Mesendoderm (in vitro differentiated cells): ENCODE measurements around the gene PLAGL2.
A peak's percentile ranks its signal among the peaks of the same experiment; 100 is the strongest.

Experiments used
- DNase-seq: peaks from one replicate; pipeline ENCODE4 v3.0.0; 2013
- H2AK5ac ChIP-seq: 2 replicates; pipeline ENCODE4 v1.6.1; 2013; ENCODE audit warnings: low read length, inconsistent platforms
- H2BK120ac ChIP-seq: 2 replicates; pipeline ENCODE4 v1.6.1; 2013; ENCODE audit warnings: low read depth, mild to moderate bottlenecking, low read length, moderate library complexity, mixed read lengths
- H2BK15ac ChIP-seq: replicated peaks from 2 replicates; pipeline ENCODE4 v1.6.1; 2013; ENCODE audit warnings: low read depth, mild to moderate bottlenecking, moderate library complexity
- H2BK5ac ChIP-seq: 2 replicates; pipeline ENCODE4 v1.6.1; 2013; ENCODE audit warnings: low read length, inconsistent platforms
- H3K18ac ChIP-seq: 2 replicates; pipeline ENCODE4 v1.6.1; 2013; ENCODE audit warnings: mild to moderate bottlenecking, low read length, mixed read lengths
- H3K23ac ChIP-seq: one replicate; pipeline ENCODE4 v1.6.1; 2013; ENCODE audit warnings: low read length
- H3K27ac ChIP-seq: 2 replicates; pipeline ENCODE4 v1.5.1; 2013; ENCODE audit warnings: low read depth, mild to moderate bottlenecking, inconsistent platforms, low read length, moderate library complexity
- H3K27me3 ChIP-seq: 2 replicates; pipeline ENCODE4 v1.6.1; 2013; ENCODE audit warnings: low read length, control low read depth, mild to moderate bottlenecking, inconsistent platforms; ENCODE audit not compliant: insufficient read depth, poor library complexity
- H3K36me3 ChIP-seq: 2 replicates; pipeline ENCODE4 v1.6.1; 2013; ENCODE audit warnings: low read length, inconsistent platforms; ENCODE audit not compliant: control insufficient read depth, insufficient read depth
- H3K4ac ChIP-seq: one replicate; pipeline ENCODE4 v1.6.1; 2013; ENCODE audit warnings: low read depth, mild to moderate bottlenecking, low read length, moderate library complexity
- H3K4me1 ChIP-seq: 2 replicates; pipeline ENCODE4 v1.6.1; 2013; ENCODE audit warnings: low read depth, low read length, inconsistent platforms; ENCODE audit not compliant: control insufficient read depth
- H3K4me2 ChIP-seq: 2 replicates; pipeline ENCODE4 v1.6.1; 2013; ENCODE audit warnings: low read length
- H3K4me3 ChIP-seq: 2 replicates; pipeline ENCODE4 v1.5.1; 2013; ENCODE audit warnings: mild to moderate bottlenecking, low read length
- H3K56ac ChIP-seq: one replicate; pipeline ENCODE4 v1.6.1; 2013; ENCODE audit warnings: low read length
- H3K79me1 ChIP-seq: 2 replicates; pipeline ENCODE4 v1.6.1; 2013; ENCODE audit warnings: low read length, inconsistent platforms
- H3K79me2 ChIP-seq: 2 replicates; pipeline ENCODE4 v1.6.1; 2013; ENCODE audit warnings: mild to moderate bottlenecking, low read length; ENCODE audit not compliant: control insufficient read depth, insufficient read depth
- H3K9ac ChIP-seq: 2 replicates; pipeline ENCODE4 v1.6.1; 2013; ENCODE audit warnings: low read length, inconsistent platforms
- H4K5ac ChIP-seq: one replicate; pipeline ENCODE4 v1.6.1; 2013; ENCODE audit warnings: low read length
- H4K8ac ChIP-seq: one replicate; pipeline ENCODE4 v1.6.1; 2013; ENCODE audit warnings: low read depth, mild to moderate bottlenecking, control low read depth, low read length, moderate library complexity
- WGBS: extraction: QIAGEN DNeasy Blood & Tissue Kit; methylation state at CpG from one replicate; pipeline ENCODE4 v1.1.7; 2013; ENCODE audit warnings: low lambda C conversion rate, missing lambda C conversion rate; ENCODE audit not compliant: insufficient coverage; ENCODE audit errors: extremely low coverage; 5-methylcytosine and 5-hydroxymethylcytosine counted together

PLAGL2 gene

DNA sequence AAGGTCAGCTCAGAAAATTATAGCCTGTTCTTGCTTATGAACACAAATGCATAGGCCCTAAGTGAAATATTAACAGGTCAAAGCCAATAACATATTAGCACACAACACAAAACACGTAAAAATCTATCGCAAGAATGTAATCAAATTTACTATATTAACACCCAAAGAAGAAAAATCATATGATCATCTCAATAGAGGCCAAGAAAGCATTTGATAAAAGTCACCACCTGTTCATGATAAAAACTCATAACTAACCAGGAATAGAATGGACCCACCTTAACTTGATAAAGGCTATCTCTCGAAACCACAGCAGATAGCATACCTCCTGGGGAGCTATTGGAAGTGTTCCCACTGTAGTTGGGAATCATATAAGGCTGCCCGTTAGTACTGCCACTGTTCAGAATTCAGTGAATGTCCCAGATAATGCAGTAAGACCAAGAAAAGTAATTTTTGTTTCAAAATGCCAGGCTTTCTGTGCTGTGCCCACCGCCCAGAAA lies 21.8 kb upstream of the PLAGL2 start:
- no peak for DNase-seq
- H4K5ac ChIP-seq = no peak overlapping the region
- no peaks in the 10 kb centered on the region for H3K79me1 ChIP-seq
- 100% methylated on average over 2 of the region's 5 CpGs for WGBS
- no peak overlapping the region for H3K4me2 ChIP-seq
- H3K79me2 ChIP-seq = no peaks in the 10 kb centered on the region
- no peak overlapping the region for H2BK120ac ChIP-seq
- H2BK15ac ChIP-seq = no peak overlapping the region
- H4K8ac ChIP-seq = no peak overlapping the region
- H3K4me1 ChIP-seq = no peaks in the 10 kb centered on the region
- no peaks in the 10 kb centered on the region for H3K27me3 ChIP-seq
- H2BK5ac ChIP-seq = no peak overlapping the region
- peaks cover 9% of the 10 kb centered on the region for H3K36me3 ChIP-seq
- no peak overlapping the region for H3K23ac ChIP-seq
- no peak overlapping the region for H3K27ac ChIP-seq
- H3K4ac ChIP-seq = no peak overlapping the region
- H3K18ac ChIP-seq = no peak overlapping the region
- no peak overlapping the region for H3K4me3 ChIP-seq
- no peak overlapping the region for H2AK5ac ChIP-seq
- H3K9ac ChIP-seq = no peak overlapping the region
- no peak overlapping the region for H3K56ac ChIP-seq

DNA sequence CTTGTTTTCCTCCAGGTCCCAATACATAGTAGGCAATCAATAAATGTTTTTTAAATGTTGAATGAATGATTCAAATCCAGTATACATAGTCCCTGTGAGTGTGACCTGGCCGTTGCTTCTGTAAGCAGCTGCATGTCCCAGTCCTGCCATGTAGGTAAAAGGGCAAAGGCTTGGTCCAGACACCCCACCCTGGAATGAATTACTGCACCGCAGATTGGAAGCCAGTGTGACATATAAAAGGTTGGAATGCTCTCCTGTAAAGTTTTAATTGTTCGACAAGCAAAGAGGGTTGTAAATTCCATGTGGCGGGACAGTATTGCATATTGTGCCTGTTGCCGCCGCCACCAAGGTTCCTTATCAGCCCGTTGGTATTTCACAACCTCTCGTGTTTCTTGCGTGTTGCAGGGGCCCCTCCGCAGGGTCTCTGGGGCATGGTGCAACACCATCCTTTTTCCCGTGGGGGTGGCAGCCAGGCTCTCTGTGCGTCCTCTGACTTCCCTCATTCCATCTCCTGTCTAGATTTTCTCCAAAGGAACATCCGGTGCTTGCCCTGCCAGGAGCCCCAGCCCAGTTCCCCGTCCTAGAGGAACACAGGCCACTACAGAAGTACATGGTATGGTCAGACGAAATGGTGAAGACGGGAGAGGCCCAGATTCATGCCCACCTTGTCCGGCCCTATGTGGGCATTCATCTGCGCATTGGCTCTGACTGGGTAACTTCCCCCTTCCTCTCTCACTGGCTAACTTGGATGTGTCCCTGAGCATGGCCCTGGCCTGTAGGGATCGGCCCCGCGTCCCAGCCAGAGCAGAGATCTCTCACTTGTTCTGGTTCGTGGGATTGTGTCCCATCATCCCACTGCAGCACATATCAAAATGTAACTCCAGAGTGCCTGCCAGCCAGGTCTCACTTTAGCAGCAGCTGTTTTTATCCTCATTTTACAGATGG lies 20.5 kb upstream of the PLAGL2 start:
- Histone ChIP-seq H3K79me1 (no peaks in the 10 kb centered on the region), H3K56ac (no peak overlapping the region), H2BK5ac (no peak overlapping the region), H4K5ac (no peak overlapping the region), H3K4me3 (no peak overlapping the region), H3K4ac (no peak overlapping the region), H2BK120ac (no peak overlapping the region), H3K18ac (no peak overlapping the region), H2AK5ac (no peak overlapping the region), H3K27me3 (no peaks in the 10 kb centered on the region), H3K36me3 (peaks cover 7% of the 10 kb centered on the region), H3K27ac (no peak overlapping the region), H2BK15ac (no peak overlapping the region), H3K4me1 (no peaks in the 10 kb centered on the region), H3K79me2 (no peaks in the 10 kb centered on the region), H3K9ac (no peak overlapping the region), H3K23ac (no peak overlapping the region), H4K8ac (no peak overlapping the region), H3K4me2 (no peak overlapping the region)
- peak; percentile 50 for DNase-seq
- no CpG with 5 or more reads among the region's 22 CpGs for WGBS

DNA sequence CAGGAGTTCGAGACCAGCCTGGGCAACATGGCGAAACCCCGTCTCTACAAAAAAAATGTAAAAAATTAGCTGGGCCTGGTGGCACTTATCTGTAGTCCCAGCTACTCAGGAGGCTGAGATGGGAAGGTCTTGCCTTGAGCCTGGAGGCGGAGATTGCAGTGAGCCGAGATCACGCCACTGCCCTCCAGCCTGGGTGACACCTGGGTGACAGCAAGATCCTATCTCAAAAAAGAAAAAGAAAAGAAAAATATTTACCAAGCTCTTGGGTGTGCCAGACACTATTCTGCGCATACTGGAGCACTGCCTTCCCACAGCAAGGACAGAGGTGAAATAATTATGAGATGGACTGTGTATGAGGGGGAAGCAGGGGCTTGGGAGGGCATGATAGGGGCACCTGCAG lies 19.8 kb upstream of the PLAGL2 start:
- Histone ChIP-seq H3K4me2 (no peak overlapping the region), H3K4me3 (no peak overlapping the region), H3K27ac (no peak overlapping the region), H3K56ac (no peak overlapping the region), H3K4ac (no peak overlapping the region), H2BK120ac (no peak overlapping the region), H3K9ac (no peak overlapping the region), H3K27me3 (no peaks in the 10 kb centered on the region), H3K79me1 (no peaks in the 10 kb centered on the region), H3K23ac (no peak overlapping the region), H3K4me1 (no peaks in the 10 kb centered on the region), H2BK15ac (no peak overlapping the region), H3K79me2 (no peaks in the 10 kb centered on the region), H3K18ac (no peak overlapping the region), H4K8ac (no peak overlapping the region), H3K36me3 (peaks cover 5% of the 10 kb centered on the region), H4K5ac (no peak overlapping the region), H2AK5ac (no peak overlapping the region), H2BK5ac (no peak overlapping the region)
- no CpG with 5 or more reads among the region's 7 CpGs for WGBS
- DNase-seq = no peak

DNA sequence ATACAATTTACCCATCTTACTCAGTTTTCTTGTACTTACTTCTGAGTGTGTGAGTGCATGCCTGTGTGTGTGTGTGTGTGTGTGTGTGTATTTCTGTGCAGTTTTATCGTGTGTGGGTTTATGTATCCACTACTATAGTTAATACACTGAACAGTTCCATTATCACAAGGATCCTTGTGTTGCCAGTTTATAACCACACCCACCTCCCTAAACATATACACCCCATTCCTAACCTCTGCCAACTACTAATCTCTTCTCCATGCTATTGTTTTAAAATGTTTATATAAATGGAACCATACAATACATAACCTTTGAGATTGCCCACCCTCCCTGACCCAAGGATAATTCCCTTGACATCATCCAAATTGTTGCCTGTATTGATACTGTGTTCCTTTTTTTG lies 18.8 kb upstream of the PLAGL2 start:
- Histone ChIP-seq H2BK5ac (no peak overlapping the region), H3K4me1 (no peaks in the 10 kb centered on the region), H3K4me3 (no peak overlapping the region), H4K8ac (no peak overlapping the region), H3K27me3 (no peaks in the 10 kb centered on the region), H3K56ac (no peak overlapping the region), H3K36me3 (peaks cover 5% of the 10 kb centered on the region), H2BK15ac (no peak overlapping the region), H3K79me2 (no peaks in the 10 kb centered on the region), H2AK5ac (no peak overlapping the region), H3K27ac (no peak overlapping the region), H2BK120ac (no peak overlapping the region), H3K9ac (no peak overlapping the region), H3K18ac (no peak overlapping the region), H3K4me2 (no peak overlapping the region), H3K23ac (no peak overlapping the region), H3K4ac (no peak overlapping the region), H3K79me1 (no peaks in the 10 kb centered on the region), H4K5ac (no peak overlapping the region)
- no peak for DNase-seq
- WGBS = no CpG with 5 or more reads among the region's 1 CpG

DNA sequence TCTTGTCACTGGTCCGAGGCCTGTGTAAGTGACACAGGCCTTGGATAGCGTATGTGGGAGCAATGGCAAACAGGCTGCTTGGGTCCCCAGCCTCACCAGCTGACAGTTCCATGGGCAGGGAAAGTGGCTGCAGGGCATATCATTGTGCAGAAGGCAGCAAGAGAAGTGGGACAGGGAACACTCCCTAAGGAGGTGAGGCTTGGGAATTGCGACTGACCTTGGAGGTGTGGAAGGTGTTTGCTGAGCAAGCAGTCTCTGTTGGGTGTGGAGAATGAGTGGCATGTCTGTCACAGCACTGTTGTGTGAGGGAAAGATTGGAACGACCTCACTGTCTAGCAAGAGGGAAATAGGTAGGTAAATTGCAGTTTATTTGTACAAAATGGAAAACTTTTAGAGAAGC lies 16.9 kb upstream of the PLAGL2 start:
- no peak overlapping the region for H3K23ac ChIP-seq
- no peak overlapping the region for H3K56ac ChIP-seq
- no peaks in the 10 kb centered on the region for H3K4me1 ChIP-seq
- H3K9ac ChIP-seq = no peak overlapping the region
- no peak overlapping the region for H3K4ac ChIP-seq
- H3K79me2 ChIP-seq = no peaks in the 10 kb centered on the region
- no peak overlapping the region for H2BK15ac ChIP-seq
- H2BK120ac ChIP-seq = no peak overlapping the region
- no peak for DNase-seq
- peaks cover 1% of the 10 kb centered on the region for H3K36me3 ChIP-seq
- no peak overlapping the region for H3K27ac ChIP-seq
- H3K79me1 ChIP-seq = no peaks in the 10 kb centered on the region
- H2BK5ac ChIP-seq = no peak overlapping the region
- H3K4me3 ChIP-seq = no peak overlapping the region
- no peak overlapping the region for H3K18ac ChIP-seq
- no peak overlapping the region for H4K5ac ChIP-seq
- H4K8ac ChIP-seq = no peak overlapping the region
- no peak overlapping the region for H2AK5ac ChIP-seq
- no peaks in the 10 kb centered on the region for H3K27me3 ChIP-seq
- no peak overlapping the region for H3K4me2 ChIP-seq
- no CpG with 5 or more reads among the region's 4 CpGs for whole genome bisulfite sequencing
